SKM-1 treated with dmso at 0.1 percent for 144 hours (cell line): Measurements from ENCODE around the gene AJUBA.
"Not testable (repeated sequence)": the region's sequence is repeated elsewhere in the genome, so short reads cannot be mapped to it uniquely, and the experiment has no call there.

Source experiments
- DNase-seq: peaks from one replicate; lab custom pipeline; 2025; ENCODE audit not compliant: unreplicated experiment; lab: John Stamatoyannopoulos, UW

The AJUBA gene

GRCh38 chr14:23006544-23007419 is 24.4 kb upstream of the AJUBA start:
- DNase-seq, result peak; percentile 90

DNA sequence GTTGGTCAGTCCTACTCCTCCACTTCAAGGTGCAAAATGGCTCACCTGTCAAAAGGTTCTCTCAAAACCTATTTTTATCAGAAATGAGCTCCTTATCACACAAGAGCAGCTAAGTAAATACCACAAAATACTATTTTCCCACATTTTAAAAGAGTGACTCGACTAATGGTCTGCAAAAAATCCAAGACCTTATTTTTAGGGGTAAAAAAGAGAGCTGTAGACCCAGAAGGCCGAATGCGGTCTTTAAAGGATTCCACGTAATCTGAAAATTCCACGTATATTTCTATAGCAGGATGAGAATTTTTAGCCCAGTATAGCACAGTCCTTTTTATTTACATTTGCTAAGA is 23.8 kb upstream of the AJUBA start:
- DNase-seq, result no peak

GRCh38 chr14:23005451-23006187 is 23.3 kb upstream of the AJUBA start:
- DNase-seq, result no peak

- DNase-seq, result not testable (repeated sequence)
These were observed 21.9 kb upstream of the AJUBA start for GRCh38 chr14:23004274-23004673.

DNA sequence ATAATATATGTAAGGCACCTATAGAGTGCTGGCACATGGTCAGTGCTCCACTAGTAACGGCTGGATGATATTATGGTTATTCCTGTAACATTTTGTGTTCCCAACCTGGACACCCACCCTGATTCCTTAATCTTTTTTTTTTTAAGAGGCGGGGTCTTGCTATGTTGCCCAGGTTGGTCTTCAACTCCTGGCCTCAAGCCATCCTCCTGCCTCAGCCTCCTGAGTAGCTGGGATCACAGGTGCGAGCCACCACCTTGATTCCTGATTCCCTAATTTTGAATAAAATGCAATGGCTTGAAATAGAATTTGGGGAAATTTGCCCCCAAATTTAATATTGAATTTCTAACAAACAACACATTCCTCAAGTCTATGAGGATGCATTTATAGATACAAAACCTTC is 20.2 kb upstream of the AJUBA start:
- no peak for DNase-seq

DNA sequence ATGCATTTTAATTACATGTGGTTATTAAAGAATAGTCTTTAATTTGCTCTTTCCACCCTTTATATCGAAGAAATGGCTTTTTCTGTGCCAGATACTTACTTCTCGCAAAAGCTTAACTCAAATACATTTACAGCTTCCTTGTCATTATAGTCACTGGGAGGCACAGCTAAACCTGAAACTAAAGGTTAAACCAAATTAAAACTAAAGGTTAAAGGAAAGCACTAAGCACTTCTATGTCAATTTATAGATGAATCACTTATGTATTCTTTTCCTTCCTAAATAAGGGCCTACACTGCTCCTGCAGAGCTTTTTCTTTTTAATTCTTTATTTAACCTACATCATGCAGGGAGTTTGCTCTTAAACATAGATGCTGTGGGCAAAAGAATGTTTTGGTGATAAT is 18.5 kb upstream of the AJUBA start:
- no peak for DNase-seq

DNA sequence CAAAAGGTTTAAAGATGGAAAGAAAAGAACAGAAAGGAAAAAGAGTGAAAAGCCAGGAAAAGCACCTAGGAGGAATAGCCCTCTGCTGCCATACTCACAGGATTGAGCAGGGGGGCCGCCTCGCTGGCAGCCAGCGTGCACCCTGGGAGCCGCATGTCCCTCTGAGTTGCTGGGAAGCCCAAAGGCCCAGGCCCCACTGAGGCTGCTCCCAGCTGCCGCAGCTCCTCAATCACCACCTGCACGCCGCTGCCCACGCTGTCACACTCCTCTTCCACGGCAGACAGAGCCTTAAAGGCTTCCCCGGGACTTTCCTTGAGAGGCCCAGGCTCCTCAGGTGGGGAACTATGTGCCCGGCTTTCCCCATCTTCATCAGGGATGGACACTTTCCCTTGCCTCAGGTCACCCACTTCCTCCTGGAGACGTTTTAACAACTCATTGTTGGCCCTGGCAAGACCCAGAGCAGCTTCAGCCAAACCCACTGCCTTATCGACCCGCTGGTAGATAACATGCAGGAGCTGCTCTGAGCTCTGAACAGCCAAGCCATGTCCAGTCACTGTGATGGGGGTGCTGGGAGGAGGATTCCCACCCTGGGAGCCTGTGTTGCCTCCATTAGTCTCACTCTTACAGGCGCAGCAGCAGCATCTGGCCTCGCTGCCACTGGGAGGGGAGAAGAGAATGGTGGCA is 16.1 kb upstream of the AJUBA start:
- DNase-seq, result no peak

DNA sequence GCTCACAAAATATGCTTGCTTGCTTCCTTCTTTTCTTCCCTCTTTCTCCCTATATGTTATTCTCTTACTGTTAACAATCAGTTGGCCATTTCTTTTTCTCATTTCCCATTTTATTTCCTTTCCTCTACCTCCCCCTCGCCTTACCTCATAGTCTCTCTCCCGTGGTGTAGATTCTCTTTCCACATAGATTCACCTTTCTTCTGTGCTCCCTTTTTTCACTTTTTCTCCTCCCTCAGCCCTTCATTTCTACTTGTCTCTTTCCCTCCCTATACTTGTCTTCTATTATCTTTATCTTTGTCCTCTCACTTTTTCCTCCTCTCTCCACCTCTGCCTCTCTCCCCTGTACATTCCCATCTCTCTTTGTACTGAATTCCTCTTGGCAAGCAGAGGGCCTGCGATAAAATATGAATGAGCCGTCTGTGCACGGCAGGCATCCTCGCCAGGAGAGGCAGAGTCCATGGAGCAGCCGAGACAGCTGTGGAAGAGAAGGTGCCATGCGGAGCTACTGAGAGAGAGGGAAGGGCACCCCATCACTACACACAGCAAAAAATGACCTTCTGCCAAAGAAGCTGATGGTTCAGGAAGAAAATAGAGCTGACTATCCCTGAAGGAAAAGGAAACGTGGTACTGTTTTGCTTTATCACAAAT is 15.4 kb upstream of the AJUBA start:
- no peak for DNase-seq

DNA sequence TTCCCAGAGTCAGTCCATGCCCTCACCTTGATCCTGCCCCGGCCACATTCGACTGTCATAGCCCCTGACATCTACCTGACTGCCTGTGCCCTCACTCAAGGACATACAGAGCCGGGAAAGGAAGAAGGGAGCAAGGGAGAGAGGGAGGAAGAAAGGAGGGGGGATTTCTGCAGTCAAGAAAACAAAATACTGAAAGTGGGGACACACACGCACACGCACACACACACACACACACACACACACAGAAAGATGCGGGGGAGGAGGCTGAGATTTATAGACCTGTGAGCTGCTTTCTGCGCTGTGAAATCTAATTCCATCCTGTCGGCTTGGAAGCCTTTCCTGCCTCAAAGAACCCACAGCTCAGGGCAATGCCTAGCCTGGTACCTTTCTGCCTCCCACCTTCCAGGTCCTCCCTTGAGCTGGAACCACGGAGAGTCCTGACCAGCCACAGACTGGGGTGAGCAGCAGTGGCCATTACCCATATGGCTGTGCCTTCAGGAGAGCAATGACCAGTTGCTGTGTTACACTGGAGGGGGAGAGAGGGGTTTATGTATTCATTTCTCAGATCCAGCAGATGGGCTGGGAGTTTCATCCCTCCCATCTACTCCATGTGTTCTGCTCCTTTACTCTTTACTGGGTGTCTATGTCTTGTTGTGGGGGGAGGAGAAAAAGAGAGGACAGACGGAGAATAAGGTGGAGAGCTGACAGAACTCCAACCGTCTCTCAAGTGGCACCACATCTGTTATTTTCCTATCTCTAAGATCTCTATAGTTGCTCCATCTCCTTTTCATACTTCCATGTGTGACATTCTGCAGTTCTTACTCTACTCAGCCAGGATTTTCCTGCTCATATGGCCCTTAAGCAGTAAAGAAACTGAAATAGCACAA is 14.7 kb upstream of the AJUBA start:
- DNase-seq, result no peak

- no peak for DNase-seq
These were observed 13.7 kb upstream of the AJUBA start for GRCh38 chr14:22995889-22996625.

GRCh38 chr14:22994762-22995275 is 12.5 kb upstream of the AJUBA start:
- DNase-seq, result no peak

DNA sequence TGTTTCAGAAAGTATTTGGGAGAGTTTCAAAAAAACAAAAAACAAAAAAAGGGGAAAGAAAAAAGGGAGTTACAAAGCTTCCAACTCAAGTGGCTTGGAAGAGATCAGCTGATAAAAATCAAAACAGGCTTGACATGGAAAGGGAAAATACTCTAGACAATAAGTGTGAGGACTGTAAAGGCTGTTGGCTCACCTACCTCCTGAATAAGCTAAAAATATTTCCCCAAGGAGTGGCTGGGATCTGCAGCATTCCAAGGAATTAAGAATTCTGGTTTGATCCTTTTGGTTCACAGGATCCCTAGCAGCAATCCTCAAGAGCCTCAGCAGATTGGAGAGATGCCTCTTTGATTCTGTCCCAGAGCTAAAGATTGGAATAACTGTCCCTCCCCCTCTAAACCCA is 11.2 kb upstream of the AJUBA start:
- DNase-seq, result no peak

- no peak for DNase-seq
These were observed 9.5 kb upstream of the AJUBA start for GRCh38 chr14:22991852-22992251.

DNA sequence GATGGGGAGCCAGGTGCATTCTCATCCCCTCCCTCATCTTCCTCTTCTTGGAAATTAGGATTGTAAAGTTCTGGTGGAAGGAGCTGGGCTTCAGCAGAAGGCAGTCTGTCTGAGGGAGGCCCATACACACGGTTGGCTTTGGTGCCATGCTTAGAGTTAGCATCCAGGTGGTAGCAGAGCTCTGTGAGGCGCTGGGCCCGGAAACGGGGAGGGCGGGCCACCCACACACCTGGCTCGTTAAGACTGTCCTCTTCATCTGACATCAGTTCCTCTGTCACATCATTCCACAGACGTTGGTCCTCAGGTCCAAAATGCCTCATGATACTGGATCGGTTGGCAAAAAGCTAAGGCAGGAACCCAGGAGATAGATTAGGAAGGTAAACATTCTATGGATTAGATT is 4.9 kb upstream of the AJUBA start:
- no peak for DNase-seq

- DNase-seq, result peak; percentile 65
These were observed 4.2 kb upstream of the AJUBA start for GRCh38 chr14:22986508-22987054.

DNA sequence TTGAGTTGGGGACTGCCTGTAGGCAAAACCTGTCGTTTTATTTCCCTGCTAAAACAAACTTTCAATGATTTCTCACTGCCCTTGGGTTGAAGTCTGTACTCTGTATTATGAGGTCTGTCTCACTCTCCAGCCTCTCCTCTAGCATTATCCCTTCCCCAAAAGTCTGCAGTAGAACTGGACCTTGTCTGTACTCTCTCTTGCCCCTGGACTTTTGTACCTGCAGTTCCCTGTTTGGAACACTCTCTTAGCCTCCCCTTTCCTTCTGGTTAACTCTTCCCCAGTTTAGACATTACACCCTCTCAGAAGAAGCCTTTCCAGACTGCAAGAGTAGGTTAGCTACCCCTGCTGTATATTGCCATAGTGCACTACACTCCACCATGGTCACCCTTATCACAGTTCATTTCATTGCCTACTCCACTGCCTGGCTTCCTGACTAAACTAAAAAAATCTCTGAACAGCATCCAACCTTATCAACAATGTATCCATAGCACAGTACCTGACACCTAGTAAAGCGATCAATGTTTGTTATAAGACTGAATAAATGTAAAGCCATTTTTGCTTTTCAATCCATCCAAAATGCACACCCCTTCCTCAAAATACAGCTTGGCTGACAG is 3.6 kb upstream of the AJUBA start:
- no peak for DNase-seq

DNA sequence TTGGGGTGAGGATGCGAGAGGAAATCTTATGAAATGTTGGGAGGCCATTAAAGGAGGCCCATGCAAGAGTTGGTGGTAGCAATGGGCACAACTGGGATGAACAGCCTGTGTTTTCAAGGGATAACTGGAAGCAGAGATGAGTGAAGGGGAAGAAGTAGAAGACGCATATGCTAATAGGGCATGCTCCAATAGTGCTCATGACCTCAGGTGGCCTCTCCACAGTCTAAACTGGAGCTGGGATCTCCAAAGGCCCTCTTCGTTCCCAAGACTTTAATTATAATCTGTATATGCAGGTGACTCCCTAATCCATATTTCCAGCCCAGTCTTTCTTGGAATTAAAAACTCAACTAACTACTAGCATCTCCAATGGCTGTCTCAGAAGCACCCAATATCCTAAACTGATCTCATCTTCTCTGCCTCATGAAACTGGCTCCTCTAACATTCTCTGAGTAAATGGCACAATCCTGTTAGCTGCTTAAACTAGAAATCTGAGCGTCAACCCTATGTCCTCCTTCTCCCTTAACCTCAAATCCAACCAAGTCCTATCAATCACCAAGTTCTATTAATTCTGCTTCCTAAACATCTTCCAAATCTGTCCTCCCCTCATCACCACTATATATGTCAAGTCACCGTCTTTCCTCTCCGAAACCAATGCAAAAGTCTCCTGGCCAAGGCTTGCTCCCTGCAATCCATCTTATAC is 2.8 kb upstream of the AJUBA start:
- no peak for DNase-seq

- DNase-seq, result no peak
These were observed 375 bp downstream of the AJUBA start for GRCh38 chr14:22981876-22982476.
